ENCODE measurements around the gene CAMK1G.

CAMK1G gene

GRCh38 chr1:209616366-209617046, 33.0 kb downstream of the CAMK1G start:
- H3K9me3 ChIP-seq (ENCODE audit: insufficient read depth, low read depth, low read length) = no peaks in the 10 kb centered on the region
- no peak overlapping the region for H3K27ac ChIP-seq (ENCODE audit: low read length)
- H3K9ac ChIP-seq (ENCODE audit: low read depth, low read length) = no peak overlapping the region
- no peak overlapping the region for H3K4me3 ChIP-seq (ENCODE audit: low read length)
- H3K4me1 ChIP-seq (ENCODE audit: insufficient read depth, low read length) = no peaks in the 10 kb centered on the region
- H3K27me3 ChIP-seq (ENCODE audit: insufficient read depth, low read length) = no peaks in the 10 kb centered on the region
- no peaks in the 10 kb centered on the region for H3K36me3 ChIP-seq (ENCODE audit: insufficient read depth, low read depth, low read length)

GRCh38 chr1:209617047-209617673, 33.6 kb downstream of the CAMK1G start:
- H3K4me1 ChIP-seq (ENCODE audit: insufficient read depth, low read length) = no peaks in the 10 kb centered on the region
- H3K9me3 ChIP-seq (ENCODE audit: insufficient read depth, low read depth, low read length) = no peaks in the 10 kb centered on the region
- no peaks in the 10 kb centered on the region for H3K27me3 ChIP-seq (ENCODE audit: insufficient read depth, low read length)
- no peak overlapping the region for H3K4me3 ChIP-seq (ENCODE audit: low read length)
- H3K9ac ChIP-seq (ENCODE audit: low read depth, low read length) = no peak overlapping the region
- no peak overlapping the region for H3K27ac ChIP-seq (ENCODE audit: low read length)
- no peaks in the 10 kb centered on the region for H3K36me3 ChIP-seq (ENCODE audit: insufficient read depth, low read depth, low read length)

- H3K27ac ChIP-seq (ENCODE audit: low read length) = no peak overlapping the region
- no peaks in the 10 kb centered on the region for H3K27me3 ChIP-seq (ENCODE audit: insufficient read depth, low read length)
- no peaks in the 10 kb centered on the region for H3K4me1 ChIP-seq (ENCODE audit: insufficient read depth, low read length)
- no peak overlapping the region for H3K9ac ChIP-seq (ENCODE audit: low read depth, low read length)
- no peaks in the 10 kb centered on the region for H3K36me3 ChIP-seq (ENCODE audit: insufficient read depth, low read depth, low read length)
- H3K9me3 ChIP-seq (ENCODE audit: insufficient read depth, low read depth, low read length) = no peaks in the 10 kb centered on the region
- H3K4me3 ChIP-seq (ENCODE audit: low read length) = no peak overlapping the region
These were observed 34.2 kb downstream of the CAMK1G start for GRCh38 chr1:209617755-209618154.

GRCh38 chr1:209618291-209618690, 34.8 kb downstream of the CAMK1G start:
- Histone ChIP-seq H3K36me3 (ENCODE audit: insufficient read depth, low read depth, low read length) (no peaks in the 10 kb centered on the region), H3K4me1 (ENCODE audit: insufficient read depth, low read length) (no peaks in the 10 kb centered on the region), H3K27me3 (ENCODE audit: insufficient read depth, low read length) (no peaks in the 10 kb centered on the region), H3K4me3 (ENCODE audit: low read length) (no peak overlapping the region), H3K9ac (ENCODE audit: low read depth, low read length) (no peak overlapping the region), H3K9me3 (ENCODE audit: insufficient read depth, low read depth, low read length) (no peaks in the 10 kb centered on the region), H3K27ac (ENCODE audit: low read length) (no peak overlapping the region)

GRCh38 chr1:209618756-209619420, 35.4 kb downstream of the CAMK1G start:
- Histone ChIP-seq H3K36me3 (ENCODE audit: insufficient read depth, low read depth, low read length) (no peaks in the 10 kb centered on the region), H3K27me3 (ENCODE audit: insufficient read depth, low read length) (no peaks in the 10 kb centered on the region), H3K9me3 (ENCODE audit: insufficient read depth, low read depth, low read length) (no peaks in the 10 kb centered on the region), H3K4me3 (ENCODE audit: low read length) (no peak overlapping the region), H3K4me1 (ENCODE audit: insufficient read depth, low read length) (no peaks in the 10 kb centered on the region), H3K9ac (ENCODE audit: low read depth, low read length) (no peak overlapping the region), H3K27ac (ENCODE audit: low read length) (no peak overlapping the region)

GRCh38 chr1:209619696-209620486, 36.4 kb downstream of the CAMK1G start:
- H3K36me3 ChIP-seq (ENCODE audit: insufficient read depth, low read depth, low read length) = no peaks in the 10 kb centered on the region
- no peaks in the 10 kb centered on the region for H3K9me3 ChIP-seq (ENCODE audit: insufficient read depth, low read depth, low read length)
- no peak overlapping the region for H3K9ac ChIP-seq (ENCODE audit: low read depth, low read length)
- H3K4me3 ChIP-seq (ENCODE audit: low read length) = no peak overlapping the region
- no peak overlapping the region for H3K27ac ChIP-seq (ENCODE audit: low read length)
- H3K27me3 ChIP-seq (ENCODE audit: insufficient read depth, low read length) = no peaks in the 10 kb centered on the region
- no peaks in the 10 kb centered on the region for H3K4me1 ChIP-seq (ENCODE audit: insufficient read depth, low read length)

- H3K4me3 ChIP-seq (ENCODE audit: low read length) = no peak overlapping the region
- no peaks in the 10 kb centered on the region for H3K9me3 ChIP-seq (ENCODE audit: insufficient read depth, low read depth, low read length)
- H3K9ac ChIP-seq (ENCODE audit: low read depth, low read length) = no peak overlapping the region
- no peaks in the 10 kb centered on the region for H3K4me1 ChIP-seq (ENCODE audit: insufficient read depth, low read length)
- no peaks in the 10 kb centered on the region for H3K27me3 ChIP-seq (ENCODE audit: insufficient read depth, low read length)
- H3K36me3 ChIP-seq (ENCODE audit: insufficient read depth, low read depth, low read length) = no peaks in the 10 kb centered on the region
- no peak overlapping the region for H3K27ac ChIP-seq (ENCODE audit: low read length)
These were observed 37.0 kb downstream of the CAMK1G start for GRCh38 chr1:209620487-209620884.

GRCh38 chr1:209621286-209621685, 37.8 kb downstream of the CAMK1G start:
- Histone ChIP-seq H3K36me3 (ENCODE audit: insufficient read depth, low read depth, low read length) (no peaks in the 10 kb centered on the region), H3K27ac (ENCODE audit: low read length) (no peak overlapping the region), H3K27me3 (ENCODE audit: insufficient read depth, low read length) (no peaks in the 10 kb centered on the region), H3K9me3 (ENCODE audit: insufficient read depth, low read depth, low read length) (no peaks in the 10 kb centered on the region), H3K4me1 (ENCODE audit: insufficient read depth, low read length) (no peaks in the 10 kb centered on the region), H3K9ac (ENCODE audit: low read depth, low read length) (no peak overlapping the region), H3K4me3 (ENCODE audit: low read length) (no peak overlapping the region)

- H3K9me3 ChIP-seq (ENCODE audit: insufficient read depth, low read depth, low read length) = no peaks in the 10 kb centered on the region
- no peaks in the 10 kb centered on the region for H3K36me3 ChIP-seq (ENCODE audit: insufficient read depth, low read depth, low read length)
- peaks cover 5% of the 10 kb centered on the region; the same call in 1 of the 2 replicates for H3K27me3 ChIP-seq (ENCODE audit: insufficient read depth, low read length)
- H3K27ac ChIP-seq (ENCODE audit: low read length) = no peak overlapping the region
- no peak overlapping the region for H3K9ac ChIP-seq (ENCODE audit: low read depth, low read length)
- no peak overlapping the region for H3K4me3 ChIP-seq (ENCODE audit: low read length)
- no peaks in the 10 kb centered on the region for H3K4me1 ChIP-seq (ENCODE audit: insufficient read depth, low read length)
These were observed 38.5 kb downstream of the CAMK1G start for GRCh38 chr1:209621741-209622655.

GRCh38 chr1:209622841-209623829, 39.6 kb downstream of the CAMK1G start:
- Histone ChIP-seq H3K4me1 (ENCODE audit: insufficient read depth, low read length) (no peaks in the 10 kb centered on the region), H3K9me3 (ENCODE audit: insufficient read depth, low read depth, low read length) (no peaks in the 10 kb centered on the region), H3K9ac (ENCODE audit: low read depth, low read length) (no peak overlapping the region), H3K4me3 (ENCODE audit: low read length) (no peak overlapping the region), H3K27me3 (ENCODE audit: insufficient read depth, low read length) (peaks cover 9% of the 10 kb centered on the region; the same call in 1 of the 2 replicates), H3K27ac (ENCODE audit: low read length) (no peak overlapping the region), H3K36me3 (ENCODE audit: insufficient read depth, low read depth, low read length) (no peaks in the 10 kb centered on the region)
